Measurements from ENCODE around the gene C2CD3. TPM values are rescaled to one million over a fixed set of nuclear protein-coding genes. Genes with fewer than 3 reads are reported as not detected.
A peak's percentile ranks its signal among the peaks of the same experiment; 100 is the strongest.

C2CD3 gene
- total and polyA plus RNA-seq, 8 donors: 22.8 to 34.5 (median 27.5) TPM

- no peaks in the 10 kb centered on the region for H3K4me1 ChIP-seq
- H3K36me3 ChIP-seq: no peaks in the 10 kb centered on the region
- no peak for TF ChIP-seq CTCF (IDR thresholded peaks at IDR 0.05)
- DNase-seq: no peak
- intact Hi-C loops (cut with DNase I): no loop called here
- H3K4me3 ChIP-seq: no peak overlapping the region
- H3K27ac ChIP-seq: no peak overlapping the region
- H3K9me3 ChIP-seq: no peaks in the 10 kb centered on the region
- no peak for ATAC-seq
- H3K27me3 ChIP-seq: no peaks in the 10 kb centered on the region
Observed at GRCh38 chr11:74179234-74180052, 8.6 kb upstream of the C2CD3 start.

GRCh38 chr11:74175920-74176319 is 5.1 kb upstream of the C2CD3 start:
- DNase-seq: no peak
- no peak for ATAC-seq
- no peak overlapping the region for H3K4me3 ChIP-seq
- no peaks in the 10 kb centered on the region for H3K27me3 ChIP-seq
- peaks cover 10 to 22% of the 10 kb centered on the region in 2 donors for H3K4me1 ChIP-seq
- TF ChIP-seq CTCF (IDR thresholded peaks at IDR 0.05): no peak
- H3K36me3 ChIP-seq: no peaks in the 10 kb centered on the region
- no peak overlapping the region for H3K27ac ChIP-seq
- H3K9me3 ChIP-seq: no peaks in the 10 kb centered on the region
- intact Hi-C loops (cut with DNase I): no loop called here

- peak overlapping the region; percentile 81 to 95 for H3K27ac ChIP-seq
- no peak for TF ChIP-seq CTCF (IDR thresholded peaks at IDR 0.05)
- H3K4me3 ChIP-seq: peak overlapping the region; percentile 62 to 71
- peaks cover 18 to 41% of the 10 kb centered on the region in 2 donors for H3K4me1 ChIP-seq
- H3K27me3 ChIP-seq: no peaks in the 10 kb centered on the region
- peak; percentile 8 for ATAC-seq
- intact Hi-C loops (cut with DNase I): no loop called here
- DNase-seq: peak in 2 of 4 donors; percentile 1 to 3
- H3K36me3 ChIP-seq: peaks cover 0 to 14% of the 10 kb centered on the region in 2 donors
- H3K9me3 ChIP-seq: no peaks in the 10 kb centered on the region
Observed at GRCh38 chr11:74171997-74172396, 1.2 kb upstream of the C2CD3 start.

- no peak for ATAC-seq
Observed at GRCh38 chr11:74171630-74171968, 797 bp upstream of the C2CD3 start.

More at GRCh38 chr11:74171630-74171968, 797 bp upstream of the C2CD3 start:
- Histone ChIP-seq H3K27me3 (no peaks in the 10 kb centered on the region), H3K4me1 (peaks cover 18 to 41% of the 10 kb centered on the region in 2 donors), H3K9me3 (no peaks in the 10 kb centered on the region), H3K4me3 (peak overlapping the region; percentile 62 to 71), H3K27ac (peak overlapping the region; percentile 81 to 95), H3K36me3 (peaks cover 0 to 18% of the 10 kb centered on the region in 2 donors)
- peak in 1 of 4 donors; percentile 2 for DNase-seq
- intact Hi-C loops (cut with DNase I): no loop called here
- TF ChIP-seq CTCF (IDR thresholded peaks at IDR 0.05): no peak

Measured in left lung (tissue), 10 donors.